Sigmoid colon (tissue), 7 donors: ENCODE measurements around the gene NISCH. TPM values are rescaled to one million over a fixed set of nuclear protein-coding genes. Genes with fewer than 3 reads are reported as not detected.
A peak's percentile ranks its signal among the peaks of the same experiment; 100 is the strongest.

ENCODE experiments used
- DNase-seq: peaks from one replicate; pipeline ENCODE4 v3.0.0-alpha.2; 2019
- H3K27ac ChIP-seq, 4 donors: fragments of 200-600 bp; sonication (generic); one replicate each; pipeline ENCODE4 v1.5.1; 2016 to 2019; ENCODE audit warnings: mild to moderate bottlenecking in 1 of 4
- H3K27me3 ChIP-seq, 3 donors: fragments of 200-600 bp; sonication (generic); one replicate each; pipeline ENCODE4 v1.5.1; 2019; ENCODE audit warnings: mild to moderate bottlenecking in 1 of 3
- H3K36me3 ChIP-seq, 4 donors: fragments of 200-600 bp; sonication (generic); one replicate each; pipeline ENCODE4 v1.5.1; 2016 to 2019
- H3K4me1 ChIP-seq, 4 donors: fragments of 200-600 bp; sonication (generic); one replicate each; pipeline ENCODE4 v1.5.1; 2017 to 2019
- H3K4me3 ChIP-seq, 4 donors: fragments of 200-600 bp; sonication (generic); one replicate each; pipeline ENCODE4 v1.5.1; 2017 to 2019; ENCODE audit warnings: mild to moderate bottlenecking in 2 of 4, moderate library complexity in 1 of 4
- H3K9me3 ChIP-seq, 4 donors: fragments of 200-600 bp in 3 of 4; sonication (generic) in 3 of 4; one replicate each; pipeline versions ENCODE4 v1.5.1 to v1.6.1; 2013 to 2019
- EP300 ChIP-seq, 4 donors: sonication (generic); formaldehyde crosslinking; IDR thresholded peaks; one replicate each; pipeline ENCODE4 v1.6.1; 2017; ENCODE audit warnings: antibody characterized with exemption in 4 of 4
- POLR2A ChIP-seq, 2 donors: fragments of 450-650 bp; IDR thresholded peaks; one replicate each; pipeline ENCODE4 v1.6.1; 2016; ENCODE audit warnings: antibody characterized with exemption in 2 of 2, mild to moderate bottlenecking in 2 of 2, moderate library complexity in 2 of 2
- POLR2AphosphoS5 ChIP-seq, 4 donors: sonication (generic); formaldehyde crosslinking; IDR thresholded peaks; one replicate each; pipeline ENCODE4 v1.6.1; 2017; ENCODE audit warnings: antibody characterized with exemption in 4 of 4
- WGBS, 2 donors: extraction: QIAGEN DNeasy Blood & Tissue Kit; methylation state at CpG; one replicate each; pipeline ENCODE4 v1.1.7; 2013; 5-methylcytosine and 5-hydroxymethylcytosine counted together
- intact Hi-C: fragments of 100-400 bp; cut with DNase I; formaldehyde crosslinking; loops from one replicate; pipeline ENCODE4 v1.15.1; 2023
- polyA plus RNA-seq, 3 donors: library from polyadenylated mRNA; stranded (reverse); fragments of 200-250 nt; gene quantifications; one replicate each; pipeline ENCODE4 v1.2.3, GENCODE V29; 2013
- total RNA-seq, 4 donors: library from RNA; depleted of rRNA; stranded (reverse); fragments of >200 nt; gene quantifications; one replicate each; pipeline ENCODE4 v1.1.0, GENCODE V29; 2016
- TF ChIP-seq, protein P1 (sequence below), 4 experiments: fragments of 450-650 bp in 3 of 4; fragments of 200-600 bp in 1 of 4; IDR thresholded peaks; one replicate each; pipeline ENCODE4 v1.5.1; 2016 to 2019; ENCODE audit warnings: antibody characterized with exemption in 4 of 4, mild to moderate bottlenecking in 3 of 4, moderate library complexity in 2 of 4
- donor health status: healthy with polysubstance abuse.
- donor health status: Bipolar disorder and iron deficiency.
- donor health status: healthy.

The NISCH gene
- total and polyA plus RNA-seq, 7 donors: 14.3 to 113 (median 53.5) TPM

DNA sequence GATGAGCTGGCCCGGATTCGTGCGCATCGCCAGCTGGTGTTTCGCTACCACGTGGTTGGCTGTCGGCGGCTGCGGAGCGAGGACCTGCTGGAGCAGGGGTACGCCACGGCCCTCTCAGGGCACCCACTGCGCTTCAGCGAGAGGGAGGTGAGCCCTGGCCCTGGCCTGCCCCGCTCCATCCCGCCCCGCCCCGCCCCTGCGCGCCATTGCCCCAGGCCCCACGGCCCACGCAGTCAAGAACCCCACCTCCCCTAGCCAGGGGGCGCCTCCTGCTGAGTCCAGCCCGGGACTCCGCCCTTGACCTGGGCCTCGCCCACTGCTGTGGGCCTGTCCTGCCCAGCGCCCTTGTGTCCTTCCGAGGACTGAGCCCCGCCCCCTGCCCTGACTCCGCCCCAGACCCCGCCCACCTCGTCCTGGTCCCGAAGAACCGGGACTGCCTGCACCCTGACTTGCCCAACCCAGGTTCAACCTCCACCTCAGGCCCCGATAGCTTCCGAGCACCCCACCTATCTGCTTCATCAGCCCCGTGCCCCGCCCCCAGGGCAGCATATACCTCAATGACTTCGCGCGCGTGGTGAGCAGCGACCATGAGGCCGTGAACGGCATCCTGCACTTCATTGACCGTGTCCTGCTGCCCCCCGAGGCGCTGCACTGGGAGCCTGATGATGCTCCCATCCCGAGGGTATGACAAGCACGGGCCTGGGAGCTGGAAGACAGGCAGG is 63.5 kb downstream of the NISCH start:
- 35 to 66% methylated on average over 50 of the region's 50 CpGs for WGBS, 2 donors
- Histone ChIP-seq H3K9me3 (no peaks in the 10 kb centered on the region), H3K27me3 (no peaks in the 10 kb centered on the region), H3K4me3 (peak overlapping the region; percentile 22 to 38 (median 34)), H3K27ac (no peak overlapping the region), H3K4me1 (peaks cover 0 to 12% (median 3%) of the 10 kb centered on the region in 4 donors), H3K36me3 (peaks cover 0 to 5% (median 0%) of the 10 kb centered on the region in 4 donors)
- TF ChIP-seq POLR2A (IDR thresholded peaks at IDR 0.05) (no peak), POLR2AphosphoS5 (IDR thresholded peaks at IDR 0.05) (no peak), EP300 (IDR thresholded peaks at IDR 0.05) (no peak)
- TF ChIP-seq, protein P1, sequence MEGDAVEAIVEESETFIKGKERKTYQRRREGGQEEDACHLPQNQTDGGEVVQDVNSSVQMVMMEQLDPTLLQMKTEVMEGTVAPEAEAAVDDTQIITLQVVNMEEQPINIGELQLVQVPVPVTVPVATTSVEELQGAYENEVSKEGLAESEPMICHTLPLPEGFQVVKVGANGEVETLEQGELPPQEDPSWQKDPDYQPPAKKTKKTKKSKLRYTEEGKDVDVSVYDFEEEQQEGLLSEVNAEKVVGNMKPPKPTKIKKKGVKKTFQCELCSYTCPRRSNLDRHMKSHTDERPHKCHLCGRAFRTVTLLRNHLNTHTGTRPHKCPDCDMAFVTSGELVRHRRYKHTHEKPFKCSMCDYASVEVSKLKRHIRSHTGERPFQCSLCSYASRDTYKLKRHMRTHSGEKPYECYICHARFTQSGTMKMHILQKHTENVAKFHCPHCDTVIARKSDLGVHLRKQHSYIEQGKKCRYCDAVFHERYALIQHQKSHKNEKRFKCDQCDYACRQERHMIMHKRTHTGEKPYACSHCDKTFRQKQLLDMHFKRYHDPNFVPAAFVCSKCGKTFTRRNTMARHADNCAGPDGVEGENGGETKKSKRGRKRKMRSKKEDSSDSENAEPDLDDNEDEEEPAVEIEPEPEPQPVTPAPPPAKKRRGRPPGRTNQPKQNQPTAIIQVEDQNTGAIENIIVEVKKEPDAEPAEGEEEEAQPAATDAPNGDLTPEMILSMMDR (IDR thresholded peaks at IDR 0.05): no peak
- intact Hi-C loops: no loop called here
- no peak for DNase-seq

DNA sequence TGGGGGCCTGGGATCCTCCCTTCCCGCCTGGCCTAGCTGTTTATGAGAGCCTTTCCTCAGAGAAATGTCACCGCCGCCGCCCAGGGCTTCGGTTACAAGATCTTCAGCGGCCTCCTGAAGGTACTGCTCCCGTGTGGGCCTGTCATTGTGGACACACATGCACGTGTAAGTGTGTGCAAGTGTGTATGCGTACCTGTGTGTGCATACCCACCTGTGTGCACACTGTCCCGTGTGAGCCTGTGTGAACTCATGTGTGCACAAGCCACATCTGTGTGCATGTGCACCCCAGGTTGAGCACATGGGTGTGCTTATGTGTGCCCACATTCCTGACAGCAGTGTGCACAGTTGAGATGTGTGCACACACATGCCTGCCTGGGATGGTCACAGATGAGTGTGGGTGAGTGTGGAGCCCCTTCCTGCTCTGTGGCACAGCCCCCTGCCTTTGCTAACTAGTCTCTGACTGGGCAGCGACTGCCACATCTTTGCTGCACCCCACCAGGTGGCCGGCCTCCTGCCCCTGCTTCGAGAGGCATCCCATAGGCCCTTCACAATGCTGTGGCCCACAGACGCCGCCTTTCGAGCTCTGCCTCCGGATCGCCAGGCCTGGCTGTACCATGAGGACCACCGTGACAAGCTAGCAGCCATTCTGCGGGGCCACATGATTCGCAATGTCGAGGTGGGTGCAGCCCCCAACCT is 64.2 kb downstream of the NISCH start:
- WGBS, 2 donors: 80 to 89% methylated on average over 22 of the region's 22 CpGs
- no peaks in the 10 kb centered on the region for H3K27me3 ChIP-seq
- peaks cover 0 to 12% (median 3%) of the 10 kb centered on the region in 4 donors for H3K4me1 ChIP-seq
- no peak for DNase-seq
- intact Hi-C loops: no loop called here
- no peak overlapping the region for H3K4me3 ChIP-seq
- no peak overlapping the region for H3K27ac ChIP-seq
- H3K9me3 ChIP-seq: no peaks in the 10 kb centered on the region
- H3K36me3 ChIP-seq: peaks cover 0 to 12% (median 0%) of the 10 kb centered on the region in 4 donors
- TF ChIP-seq EP300 (IDR thresholded peaks at IDR 0.05) (no peak), POLR2A (IDR thresholded peaks at IDR 0.05) (no peak), POLR2AphosphoS5 (IDR thresholded peaks at IDR 0.05) (no peak)
- TF ChIP-seq, protein P1 (IDR thresholded peaks at IDR 0.05): no peak

DNA sequence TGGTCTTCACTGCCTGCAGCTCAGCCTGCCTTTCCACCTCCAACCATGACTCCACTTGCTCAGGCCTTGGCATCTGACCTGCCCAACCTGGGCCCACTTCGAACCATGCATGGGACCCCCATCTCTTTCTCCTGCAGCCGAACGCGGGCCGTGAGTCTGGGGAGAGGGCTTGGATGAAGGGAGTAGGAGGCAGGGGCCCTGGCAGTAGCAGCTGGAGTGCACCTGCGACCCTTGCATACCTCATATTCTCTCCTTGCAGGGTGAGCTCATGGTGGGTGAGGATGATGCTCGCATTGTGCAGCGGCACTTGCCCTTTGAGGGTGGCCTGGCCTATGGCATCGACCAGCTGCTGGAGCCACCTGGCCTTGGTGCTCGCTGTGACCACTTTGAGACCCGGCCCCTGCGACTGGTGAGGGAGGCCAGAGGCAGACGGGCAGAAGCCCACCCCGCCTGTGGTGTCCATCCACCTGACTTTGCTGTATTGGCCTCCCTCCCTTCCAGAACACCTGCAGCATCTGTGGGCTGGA is 64.8 kb downstream of the NISCH start:
- peaks cover 0 to 12% (median 0%) of the 10 kb centered on the region in 4 donors for H3K36me3 ChIP-seq
- H3K27me3 ChIP-seq: no peaks in the 10 kb centered on the region
- peaks cover 0 to 13% (median 6%) of the 10 kb centered on the region in 4 donors for H3K4me1 ChIP-seq
- DNase-seq: no peak
- TF ChIP-seq POLR2A (IDR thresholded peaks at IDR 0.05): no peak
- TF ChIP-seq EP300 (IDR thresholded peaks at IDR 0.05): no peak
- TF ChIP-seq POLR2AphosphoS5 (IDR thresholded peaks at IDR 0.05): no peak
- TF ChIP-seq, protein P1 (IDR thresholded peaks at IDR 0.05): no peak
- H3K9me3 ChIP-seq: no peaks in the 10 kb centered on the region
- WGBS, 2 donors: 94 to 96% methylated on average over 14 of the region's 14 CpGs
- no peak overlapping the region for H3K4me3 ChIP-seq
- intact Hi-C loops: no loop called here
- no peak overlapping the region for H3K27ac ChIP-seq

DNA sequence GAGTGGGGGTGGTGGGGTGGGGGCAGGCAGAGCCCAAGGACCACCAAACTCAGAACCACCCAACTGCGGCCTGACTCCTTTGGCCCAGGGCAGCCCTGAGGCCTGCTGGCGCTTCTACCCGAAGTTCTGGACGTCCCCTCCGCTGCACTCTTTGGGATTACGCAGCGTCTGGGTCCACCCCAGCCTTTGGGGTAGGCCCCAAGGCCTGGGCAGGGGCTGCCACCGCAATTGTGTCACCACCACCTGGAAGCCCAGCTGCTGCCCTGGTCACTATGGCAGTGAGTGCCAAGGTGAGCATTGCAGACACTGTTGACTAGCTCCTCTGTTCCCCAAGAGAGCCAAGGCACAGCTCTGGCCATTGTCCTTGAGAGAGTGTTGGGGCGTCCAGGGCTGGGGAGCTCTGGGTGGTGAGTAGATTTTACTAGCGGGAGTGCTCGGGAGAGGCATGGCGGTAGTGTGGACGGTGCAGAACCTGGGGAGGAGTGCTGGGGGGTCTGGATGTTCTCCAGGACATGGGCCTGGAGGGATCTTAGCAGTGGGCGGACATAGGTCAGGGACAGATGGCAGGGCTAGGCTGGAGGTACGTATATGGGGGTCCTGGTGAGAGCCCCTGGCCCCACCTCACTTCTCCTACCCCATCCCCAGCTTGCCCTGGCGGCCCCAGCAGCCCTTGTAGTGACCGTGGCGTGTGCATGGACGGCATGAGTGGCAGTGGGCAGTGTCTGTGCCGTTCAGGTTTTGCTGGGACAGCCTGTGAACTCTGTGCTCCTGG is 65.5 kb downstream of the NISCH start:
- whole genome bisulfite sequencing, 2 donors: 89 to 93% methylated on average over 20 of the region's 20 CpGs

More for the DNA sequence above, 65.5 kb downstream of the NISCH start:
- no peaks in the 10 kb centered on the region for H3K27me3 ChIP-seq
- peaks cover 0 to 12% (median 0%) of the 10 kb centered on the region in 4 donors for H3K36me3 ChIP-seq
- H3K4me3 ChIP-seq: no peak overlapping the region
- H3K27ac ChIP-seq: no peak overlapping the region
- intact Hi-C loops: no loop called here
- no peak for TF ChIP-seq POLR2A (IDR thresholded peaks at IDR 0.05)
- TF ChIP-seq EP300 (IDR thresholded peaks at IDR 0.05): no peak
- TF ChIP-seq POLR2AphosphoS5 (IDR thresholded peaks at IDR 0.05): no peak
- TF ChIP-seq, protein P1 (IDR thresholded peaks at IDR 0.05): no peak
- no peak for DNase-seq
- H3K9me3 ChIP-seq: no peaks in the 10 kb centered on the region
- peaks cover 0 to 20% (median 6%) of the 10 kb centered on the region in 4 donors for H3K4me1 ChIP-seq
